IMR-90 (cell line): ENCODE results near the gene NIPBL. TPM values are rescaled to one million over a fixed set of nuclear protein-coding genes. Genes with fewer than 3 reads are reported as not detected.

Source experiments
- ATAC-seq: fragments of 200-7000 bp; cut with Tn5 transposase; 2 replicates; pipeline ENCODE4 v1.9.1; 2020; ENCODE audit warnings: low read depth, mild to moderate bottlenecking, moderate library complexity
- BruUV-seq: library from RNA; stranded (reverse); fragments of 400-500 nt; replicated peaks from 2 replicates; lab custom pipeline; 2021; lab: Mats Ljungman, UMichigan
- CTCF ChIA-PET: fragments of 300-600 bp; formaldehyde crosslinking; extraction: SDS; loops from one replicate; lab custom pipeline; 2021; ENCODE audit warnings: antibody characterized with exemption; lab: Yijun Ruan, JAX
- POLR2A ChIA-PET: fragments of 300-600 bp; sonication (Branson Sonifier 250); formaldehyde crosslinking; loops from one replicate; lab custom pipeline; 2022; ENCODE audit warnings: antibody characterized with exemption; ENCODE audit not compliant: unreplicated experiment; lab: Charles Lee
- DNase-seq: peaks from one replicate; pipeline ENCODE4 v3.0.0; 2013
- H2AFZ ChIP-seq: replicated peaks from 2 replicates; pipeline ENCODE3; 2013; ENCODE audit warnings: low read length, mild to moderate bottlenecking; ENCODE audit not compliant: poor library complexity
- H2AK5ac ChIP-seq: 2 replicates; pipeline ENCODE4 v1.6.1; 2013; ENCODE audit warnings: low read depth, low read length, inconsistent platforms
- H2AK9ac ChIP-seq: replicated peaks from 2 replicates; pipeline ENCODE3; 2013; ENCODE audit warnings: mild to moderate bottlenecking, low read depth, low read length, moderate library complexity; ENCODE audit not compliant: poor library complexity
- H2BK120ac ChIP-seq: 2 replicates; pipeline ENCODE4 v1.6.1; 2013; ENCODE audit warnings: low read depth, low read length, inconsistent platforms
- H2BK15ac ChIP-seq: 3 replicates; pipeline ENCODE4 v1.6.1; 2013; ENCODE audit warnings: low read depth, low read length, inconsistent platforms
- H2BK20ac ChIP-seq: 2 replicates; pipeline ENCODE4 v1.6.1; 2013; ENCODE audit warnings: low read depth, mild to moderate bottlenecking, inconsistent platforms, low read length, moderate library complexity
- H2BK5ac ChIP-seq: 2 replicates; pipeline ENCODE4 v1.6.1; 2013; ENCODE audit warnings: mild to moderate bottlenecking, low read depth, low read length, inconsistent platforms; ENCODE audit not compliant: poor library complexity, severe bottlenecking
- H3K14ac ChIP-seq: replicated peaks from 2 replicates; pipeline ENCODE4 v1.6.1; 2013; ENCODE audit warnings: low read depth, low read length, inconsistent platforms
- H3K18ac ChIP-seq: 2 replicates; pipeline ENCODE4 v1.6.1; 2013; ENCODE audit warnings: low read depth, low read length, control low read depth
- H3K23ac ChIP-seq: 2 replicates; pipeline ENCODE4 v1.6.1; 2013; ENCODE audit warnings: low read depth, low read length, inconsistent platforms
- H3K27ac ChIP-seq: 2 replicates; pipeline ENCODE4 v1.5.1; 2013; ENCODE audit warnings: mild to moderate bottlenecking, control low read depth, low read length; ENCODE audit not compliant: insufficient read depth
- H3K27me3 ChIP-seq: 2 replicates; pipeline ENCODE4 v1.6.1; 2013; ENCODE audit warnings: low read length; ENCODE audit not compliant: control insufficient read depth, insufficient read depth
- H3K36me3 ChIP-seq: 2 replicates; pipeline ENCODE4 v1.6.1; 2013; ENCODE audit warnings: low read length, mixed read lengths; ENCODE audit not compliant: control insufficient read depth, insufficient read depth
- H3K4ac ChIP-seq: 2 replicates; pipeline ENCODE4 v1.6.1; 2013; ENCODE audit warnings: low read depth, low read length, inconsistent platforms
- H3K4me1 ChIP-seq: 2 replicates; pipeline ENCODE4 v1.6.1; 2013; ENCODE audit warnings: low read length, mixed read lengths; ENCODE audit not compliant: control insufficient read depth, insufficient read depth
- H3K4me2 ChIP-seq: 2 replicates; pipeline ENCODE4 v1.6.1; 2013; ENCODE audit warnings: low read depth, mild to moderate bottlenecking, control low read depth, low read length, moderate library complexity
- H3K4me3 ChIP-seq: 2 replicates; pipeline ENCODE4 v1.5.1; 2013; ENCODE audit warnings: low read depth, mild to moderate bottlenecking, control low read depth, low read length, moderate library complexity; ENCODE audit not compliant: insufficient read depth
- H3K56ac ChIP-seq: 2 replicates; pipeline ENCODE4 v1.6.1; 2013; ENCODE audit warnings: low read length, inconsistent platforms; ENCODE audit not compliant: insufficient read depth; ENCODE audit errors: extremely low read depth
- H3K79me1 ChIP-seq, 2 experiments: 2 replicates each; pipeline ENCODE4 v1.6.1; 2013; ENCODE audit warnings: low read length in 2 of 2, inconsistent platforms in 1 of 2, low read depth in 1 of 2
- H3K9ac ChIP-seq: 2 replicates; pipeline ENCODE4 v1.6.1; 2013; ENCODE audit warnings: low read depth, low read length, control low read depth
- H3K9me1 ChIP-seq: 2 replicates; pipeline ENCODE4 v1.6.1; 2013; ENCODE audit warnings: low read length, inconsistent platforms; ENCODE audit not compliant: insufficient read depth
- H3K9me3 ChIP-seq: 2 replicates; pipeline ENCODE4 v1.6.1; 2013; ENCODE audit warnings: low read length; ENCODE audit not compliant: control insufficient read depth, insufficient read depth
- H4K20me1 ChIP-seq: 2 replicates; pipeline ENCODE4 v1.6.1; 2013; ENCODE audit warnings: low read length, inconsistent platforms; ENCODE audit not compliant: insufficient read depth
- H4K5ac ChIP-seq: 2 replicates; pipeline ENCODE4 v1.6.1; 2013; ENCODE audit warnings: mild to moderate bottlenecking, low read depth, low read length, control low read depth
- H4K8ac ChIP-seq, 2 experiments: 2 replicates each; pipeline ENCODE4 v1.6.1; 2013; ENCODE audit warnings: low read depth in 2 of 2, low read length in 2 of 2, control low read depth in 1 of 2, inconsistent platforms in 1 of 2
- H4K91ac ChIP-seq: 2 replicates; pipeline ENCODE4 v1.6.1; 2013; ENCODE audit warnings: low read depth, low read length, inconsistent platforms; ENCODE audit not compliant: insufficient read depth
- BHLHE40 ChIP-seq: fragments of 150-350 bp; IDR thresholded peaks from 2 replicates; pipeline ENCODE4 v1.6.1; 2016; ENCODE audit warnings: mild to moderate bottlenecking, low read depth, low read length
- CHD1 ChIP-seq: IDR thresholded peaks from 2 replicates; pipeline ENCODE4 v1.6.1; 2012; ENCODE audit warnings: low read depth, low read length, improper control_type of control experiment
- FOS ChIP-seq: fragments of 150-350 bp; IDR thresholded peaks from 2 replicates; pipeline ENCODE4 v1.6.1; 2016; ENCODE audit warnings: low read depth, low read length
- MAZ ChIP-seq: IDR thresholded peaks from 2 replicates; pipeline ENCODE4 v1.6.1; 2012; ENCODE audit warnings: low read depth, mild to moderate bottlenecking, low read length, improper control_type of control experiment, moderate library complexity, borderline replicate concordance
- MXI1 ChIP-seq: IDR thresholded peaks from 2 replicates; pipeline ENCODE4 v1.6.1; 2012; ENCODE audit warnings: low read depth, mild to moderate bottlenecking, low read length, moderate library complexity, borderline replicate concordance
- NFE2L2 ChIP-seq: fragments of 150-350 bp; IDR thresholded peaks from 2 replicates; pipeline ENCODE4 v1.6.1; 2016; ENCODE audit warnings: low read depth, mild to moderate bottlenecking, low read length
- RAD21 ChIP-seq: IDR thresholded peaks from 2 replicates; pipeline ENCODE4 v1.6.1; 2012; ENCODE audit warnings: low read length, improper control_type of control experiment
- RCOR1 ChIP-seq: IDR thresholded peaks from 2 replicates; pipeline ENCODE4 v1.6.1; 2012; ENCODE audit warnings: mild to moderate bottlenecking, low read length, improper control_type of control experiment; ENCODE audit not compliant: insufficient replicate concordance
- SMC3 ChIP-seq: fragments of 150-350 bp; IDR thresholded peaks from 2 replicates; pipeline ENCODE4 v1.6.1; 2016; ENCODE audit warnings: low read depth, mild to moderate bottlenecking, antibody characterized with exemption, low read length, moderate library complexity
- USF2 ChIP-seq: fragments of 150-350 bp; IDR thresholded peaks from 2 replicates; pipeline ENCODE4 v1.6.1; 2017; ENCODE audit warnings: mild to moderate bottlenecking, antibody characterized with exemption, low read length, low read depth
- dilution Hi-C: fragments of 300-500 bp; cut with HindIII; formaldehyde crosslinking; loops from one replicate; pipeline ENCODE4 v1.14.3; 2018; ENCODE audit warnings: low sequenced_read_pairs; ENCODE audit not compliant: unreplicated experiment
- in situ Hi-C: fragments of 300-500 bp; cut with MboI; formaldehyde crosslinking; loops from 3 replicates; pipeline ENCODE4 v1.14.3; 2019; ENCODE audit warnings: low sequenced_read_pairs, inconsistent platforms, mixed read lengths
- intact Hi-C: fragments of 100-400 bp; cut with micrococcal nuclease; formaldehyde crosslinking; loops from 2 replicates; pipeline ENCODE4 v1.10.0; 2022
- polyA plus RNA-seq, 3 experiments: library from polyadenylated mRNA; depleted of rRNA; stranded (reverse); fragments of >200 nt; gene quantifications; 2 replicates each; pipeline ENCODE4 v1.2.3, GENCODE V29; 2012; ENCODE audit warnings: low replicate concordance in 1 of 3
- total RNA-seq: library from RNA; depleted of rRNA; stranded (reverse); fragments of >200 nt; gene quantifications from 2 replicates; pipeline ENCODE4 v1.2.3, GENCODE V29; 2012
- TF ChIP-seq, protein P1 (sequence below): conservative IDR thresholded peaks from 2 replicates; pipeline ENCODE4 v1.5.1; 2012; ENCODE audit warnings: mild to moderate bottlenecking, low read depth, low read length, improper control_type of control experiment
- TF ChIP-seq, protein P2 (sequence below): fragments of 150-350 bp; IDR thresholded peaks from 2 replicates; pipeline ENCODE4 v1.6.1; 2016; ENCODE audit warnings: low read depth, mild to moderate bottlenecking, low read length, moderate library complexity, borderline replicate concordance

Gene NIPBL
- total and polyA plus RNA-seq, 2 of the 4 experiments (the other 2 are of a cell fraction): 8.4 to 46.4 TPM

- CTCF ChIA-PET: no interaction called here
- Histone ChIP-seq H3K56ac (no peak overlapping the region), H2BK15ac (no peak overlapping the region), H3K9me1 (peaks cover 10% of the 10 kb centered on the region), H2AK5ac (no peak overlapping the region), H3K4me3 (no peak overlapping the region), H2BK20ac (no peak overlapping the region), H2BK5ac (no peak overlapping the region), H4K8ac (no peak overlapping the region), H3K23ac (no peak overlapping the region; the same call in 1 of the 2 replicates), H3K18ac (no peak overlapping the region), H4K91ac (no peak overlapping the region), H2AK9ac (no peak overlapping the region), H2BK120ac (no peak overlapping the region), H3K9ac (no peak overlapping the region), H3K4me1 (no peaks in the 10 kb centered on the region), H4K5ac (no peak overlapping the region), H3K4ac (no peak overlapping the region), H3K36me3 (peaks cover 10% of the 10 kb centered on the region; the same call in 1 of the 2 replicates), H4K20me1 (peaks cover 65% of the 10 kb centered on the region), H3K4me2 (no peak overlapping the region), H2AFZ (no peak overlapping the region), H3K9me3 (no peaks in the 10 kb centered on the region), H3K79me1 (peaks cover 11 to 54% of the 10 kb centered on the region in 2 experiments), H3K27me3 (no peaks in the 10 kb centered on the region), H3K27ac (no peak overlapping the region), H3K14ac (no peak overlapping the region)
- dilution Hi-C loops (no loop called here), in situ Hi-C loops (no loop called here), intact Hi-C loops (no loop called here)
- DNase-seq (no peak), ATAC-seq (no peak)
- POLR2A ChIA-PET: no interaction called here
- no peak for TF ChIP-seq USF2
- no peak for TF ChIP-seq RAD21
- TF ChIP-seq RCOR1: no peak
- TF ChIP-seq MXI1: no peak
- no peak for TF ChIP-seq FOS
- TF ChIP-seq MAZ: no peak
- TF ChIP-seq, protein P1, sequence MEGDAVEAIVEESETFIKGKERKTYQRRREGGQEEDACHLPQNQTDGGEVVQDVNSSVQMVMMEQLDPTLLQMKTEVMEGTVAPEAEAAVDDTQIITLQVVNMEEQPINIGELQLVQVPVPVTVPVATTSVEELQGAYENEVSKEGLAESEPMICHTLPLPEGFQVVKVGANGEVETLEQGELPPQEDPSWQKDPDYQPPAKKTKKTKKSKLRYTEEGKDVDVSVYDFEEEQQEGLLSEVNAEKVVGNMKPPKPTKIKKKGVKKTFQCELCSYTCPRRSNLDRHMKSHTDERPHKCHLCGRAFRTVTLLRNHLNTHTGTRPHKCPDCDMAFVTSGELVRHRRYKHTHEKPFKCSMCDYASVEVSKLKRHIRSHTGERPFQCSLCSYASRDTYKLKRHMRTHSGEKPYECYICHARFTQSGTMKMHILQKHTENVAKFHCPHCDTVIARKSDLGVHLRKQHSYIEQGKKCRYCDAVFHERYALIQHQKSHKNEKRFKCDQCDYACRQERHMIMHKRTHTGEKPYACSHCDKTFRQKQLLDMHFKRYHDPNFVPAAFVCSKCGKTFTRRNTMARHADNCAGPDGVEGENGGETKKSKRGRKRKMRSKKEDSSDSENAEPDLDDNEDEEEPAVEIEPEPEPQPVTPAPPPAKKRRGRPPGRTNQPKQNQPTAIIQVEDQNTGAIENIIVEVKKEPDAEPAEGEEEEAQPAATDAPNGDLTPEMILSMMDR: no peak
- no peak for TF ChIP-seq CHD1
- no peak for TF ChIP-seq NFE2L2
- TF ChIP-seq BHLHE40: no peak
- TF ChIP-seq SMC3: no peak
- TF ChIP-seq, protein P2, sequence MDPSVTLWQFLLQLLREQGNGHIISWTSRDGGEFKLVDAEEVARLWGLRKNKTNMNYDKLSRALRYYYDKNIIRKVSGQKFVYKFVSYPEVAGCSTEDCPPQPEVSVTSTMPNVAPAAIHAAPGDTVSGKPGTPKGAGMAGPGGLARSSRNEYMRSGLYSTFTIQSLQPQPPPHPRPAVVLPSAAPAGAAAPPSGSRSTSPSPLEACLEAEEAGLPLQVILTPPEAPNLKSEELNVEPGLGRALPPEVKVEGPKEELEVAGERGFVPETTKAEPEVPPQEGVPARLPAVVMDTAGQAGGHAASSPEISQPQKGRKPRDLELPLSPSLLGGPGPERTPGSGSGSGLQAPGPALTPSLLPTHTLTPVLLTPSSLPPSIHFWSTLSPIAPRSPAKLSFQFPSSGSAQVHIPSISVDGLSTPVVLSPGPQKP: no peak
- BruUV-seq: no TSS peak
These were observed 11.0 kb downstream of the NIPBL start for GRCh38 chr5:36887532-36887931.
